GM13976 (cell line): ENCODE measurements around the gene RYR3.
"Not testable (repeated sequence)": the region's sequence is repeated elsewhere in the genome, so short reads cannot be mapped to it uniquely, and the experiment has no call there.

Source experiments
- DNase-seq: peaks from one replicate; pipeline ENCODE4 v3.0.0; 2012; ENCODE audit warnings: low spot score
- in situ Hi-C: fragments of 300-500 bp; cut with MboI; formaldehyde crosslinking; loops from one replicate; pipeline ENCODE4 v1.12.0; 2022; ENCODE audit warnings: low sequenced_read_pairs, mixed read lengths, inconsistent platforms; ENCODE audit not compliant: unreplicated experiment
- TF ChIP-seq, protein P1 (sequence below): IDR thresholded peaks from 2 replicates; pipeline ENCODE4 v1.5.1; 2012; ENCODE audit warnings: borderline replicate concordance, mild to moderate bottlenecking; ENCODE audit not compliant: insufficient read depth; ENCODE audit errors: extremely low read depth, missing control alignments, control extremely low read depth

RYR3 gene

DNA sequence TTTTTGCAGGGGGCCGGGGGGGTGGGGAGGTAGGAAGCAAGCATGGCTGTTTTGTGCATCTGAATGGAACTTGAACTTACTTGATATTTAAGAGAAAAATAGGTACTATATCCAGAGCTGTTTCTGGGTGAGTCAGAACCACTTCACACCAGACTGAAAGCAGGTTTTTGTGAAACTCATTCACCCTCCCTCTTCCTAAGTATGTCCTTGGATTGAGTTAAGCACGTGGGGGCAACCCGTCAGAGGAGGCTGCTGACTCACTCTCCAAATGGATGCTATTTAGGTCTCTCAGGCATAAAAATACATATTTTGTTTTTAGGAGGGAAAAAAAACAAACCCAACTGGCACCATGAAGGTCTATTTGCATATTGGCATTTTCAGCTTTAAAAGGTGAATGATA is 270.3 kb downstream of the RYR3 start:
- TF ChIP-seq, protein P1, sequence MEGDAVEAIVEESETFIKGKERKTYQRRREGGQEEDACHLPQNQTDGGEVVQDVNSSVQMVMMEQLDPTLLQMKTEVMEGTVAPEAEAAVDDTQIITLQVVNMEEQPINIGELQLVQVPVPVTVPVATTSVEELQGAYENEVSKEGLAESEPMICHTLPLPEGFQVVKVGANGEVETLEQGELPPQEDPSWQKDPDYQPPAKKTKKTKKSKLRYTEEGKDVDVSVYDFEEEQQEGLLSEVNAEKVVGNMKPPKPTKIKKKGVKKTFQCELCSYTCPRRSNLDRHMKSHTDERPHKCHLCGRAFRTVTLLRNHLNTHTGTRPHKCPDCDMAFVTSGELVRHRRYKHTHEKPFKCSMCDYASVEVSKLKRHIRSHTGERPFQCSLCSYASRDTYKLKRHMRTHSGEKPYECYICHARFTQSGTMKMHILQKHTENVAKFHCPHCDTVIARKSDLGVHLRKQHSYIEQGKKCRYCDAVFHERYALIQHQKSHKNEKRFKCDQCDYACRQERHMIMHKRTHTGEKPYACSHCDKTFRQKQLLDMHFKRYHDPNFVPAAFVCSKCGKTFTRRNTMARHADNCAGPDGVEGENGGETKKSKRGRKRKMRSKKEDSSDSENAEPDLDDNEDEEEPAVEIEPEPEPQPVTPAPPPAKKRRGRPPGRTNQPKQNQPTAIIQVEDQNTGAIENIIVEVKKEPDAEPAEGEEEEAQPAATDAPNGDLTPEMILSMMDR = no peak
- in situ Hi-C loops = no loop called here
- DNase-seq = no peak

DNA sequence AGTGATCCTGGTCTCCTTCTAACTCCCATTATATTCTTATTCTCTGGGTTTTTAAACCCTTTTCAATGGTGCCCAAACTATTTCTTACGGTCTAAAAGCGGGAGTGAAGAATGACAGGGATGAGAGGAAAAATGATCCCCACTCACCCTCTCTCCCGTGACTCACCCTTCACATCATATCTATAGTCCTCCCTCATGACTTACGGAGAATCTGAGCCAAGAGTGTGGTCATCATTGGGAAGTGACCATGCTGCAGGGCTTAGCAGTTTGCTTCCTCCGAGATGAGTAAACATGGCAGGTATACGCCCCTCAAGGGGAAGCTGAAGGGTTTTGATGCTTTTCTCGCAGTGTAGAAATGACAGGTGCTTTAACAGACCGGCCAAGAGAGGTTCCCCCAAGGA is 274.0 kb downstream of the RYR3 start:
- in situ Hi-C loops = no loop called here
- no peak for DNase-seq
- TF ChIP-seq, protein P1 = no peak

DNA sequence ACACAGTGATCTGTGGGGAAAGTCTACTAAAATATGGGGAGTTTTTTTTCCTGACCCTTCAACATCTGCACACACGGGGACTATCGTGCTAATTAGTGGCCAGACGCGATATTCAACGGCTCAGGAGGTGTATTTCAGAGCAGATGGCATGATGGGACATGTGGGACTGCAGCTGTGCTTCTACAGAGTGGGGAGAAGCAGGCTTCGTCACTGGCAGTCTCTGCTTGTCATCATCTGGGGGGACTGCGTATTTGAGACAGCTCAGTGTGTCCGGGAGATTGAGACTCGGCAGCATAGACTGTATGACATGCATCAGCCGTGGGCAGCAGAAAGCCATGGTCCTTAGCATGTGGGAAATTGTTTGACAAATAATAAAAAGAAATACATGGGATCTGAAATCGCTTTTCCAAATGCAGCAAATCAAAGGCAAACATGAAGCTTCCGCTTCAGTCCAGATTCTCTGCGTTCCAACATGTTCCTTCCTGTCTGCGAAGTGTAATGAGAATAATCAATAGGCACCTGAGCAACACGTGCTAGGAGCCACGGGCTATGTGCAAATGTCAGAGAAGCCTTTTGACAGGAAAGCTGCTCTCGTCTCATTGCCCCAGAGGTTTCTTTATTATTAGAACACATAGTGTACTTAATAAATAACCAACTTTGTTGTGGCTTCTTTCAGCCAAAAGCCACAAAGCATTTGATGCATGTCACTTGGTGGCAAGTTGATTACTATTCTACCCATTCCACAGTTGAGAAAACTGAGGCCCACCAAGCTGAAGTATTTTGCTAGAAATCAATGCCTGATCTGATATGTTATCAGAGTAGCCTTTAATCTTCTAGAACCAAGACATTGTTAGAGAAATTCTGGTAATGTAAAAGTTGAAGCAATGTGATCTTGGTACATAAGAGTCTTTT is 276.3 kb downstream of the RYR3 start:
- DNase-seq = no peak
- in situ Hi-C loops = no loop called here

DNA sequence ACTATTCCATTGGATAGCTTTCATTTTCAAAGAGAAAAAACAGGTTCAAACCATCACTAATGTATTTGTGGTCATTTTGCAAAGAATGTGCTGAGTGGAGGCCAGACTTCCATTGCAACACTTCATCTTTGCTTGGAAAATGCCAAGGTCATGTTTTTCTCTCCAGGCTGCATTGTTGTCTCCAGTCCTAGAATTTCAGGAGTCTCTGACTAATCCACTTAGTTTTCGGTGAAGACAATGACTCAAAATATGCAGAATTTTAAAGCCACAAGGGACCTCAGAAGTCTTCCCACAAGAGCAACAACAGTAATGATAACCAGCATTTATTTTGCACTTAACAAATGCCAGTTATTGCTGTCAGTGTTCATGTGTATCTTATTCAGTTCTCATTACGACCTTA is 277.0 kb downstream of the RYR3 start:
- TF ChIP-seq, protein P1 = no peak
- in situ Hi-C loops = no loop called here
- DNase-seq = no peak

More for the DNA sequence above, 276.3 kb downstream of the RYR3 start:
- TF ChIP-seq, protein P1 = no peak

DNA sequence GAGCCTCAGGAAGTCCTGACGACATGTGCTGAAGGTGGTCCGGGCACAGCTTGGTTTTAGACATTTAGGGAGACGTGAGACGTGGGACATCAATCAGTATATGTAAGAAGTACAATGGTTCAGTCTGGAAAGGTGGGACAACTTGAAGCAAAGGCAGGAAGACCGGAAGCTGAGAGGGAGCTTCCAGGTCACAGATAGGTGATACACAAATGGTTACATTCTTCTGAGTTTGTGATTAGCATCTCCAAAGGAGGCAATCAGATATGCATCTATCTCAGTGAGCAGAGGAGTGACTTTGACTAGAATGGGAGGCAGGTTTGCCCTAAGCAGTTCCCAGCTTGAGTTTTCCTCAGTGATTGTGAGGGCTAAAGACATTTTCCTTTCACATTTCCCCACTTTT is 282.1 kb downstream of the RYR3 start:
- no peak for DNase-seq
- TF ChIP-seq, protein P1 = no peak
- in situ Hi-C loops = no loop called here

DNA sequence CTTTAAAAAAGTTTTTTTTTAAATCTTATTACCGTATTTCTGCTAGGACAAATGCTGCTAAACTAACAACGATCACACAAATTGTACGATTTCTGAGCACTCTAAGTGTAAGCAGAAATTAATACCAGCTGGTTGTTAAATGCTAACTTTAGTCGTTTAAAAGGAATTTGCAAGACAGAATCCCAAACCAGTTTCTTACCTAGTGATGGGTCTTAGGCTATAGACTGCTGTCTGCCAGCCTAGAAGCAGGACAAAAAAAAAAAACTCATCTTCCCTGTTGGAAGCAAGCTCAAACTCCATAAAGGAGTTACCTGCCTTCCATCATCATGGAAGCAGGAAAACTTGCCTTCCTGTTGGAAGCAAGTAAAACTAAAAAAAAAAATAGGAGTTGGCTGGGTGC is 287.6 kb downstream of the RYR3 start:
- in situ Hi-C loops, DNase-seq: not testable (repeated sequence)

DNA sequence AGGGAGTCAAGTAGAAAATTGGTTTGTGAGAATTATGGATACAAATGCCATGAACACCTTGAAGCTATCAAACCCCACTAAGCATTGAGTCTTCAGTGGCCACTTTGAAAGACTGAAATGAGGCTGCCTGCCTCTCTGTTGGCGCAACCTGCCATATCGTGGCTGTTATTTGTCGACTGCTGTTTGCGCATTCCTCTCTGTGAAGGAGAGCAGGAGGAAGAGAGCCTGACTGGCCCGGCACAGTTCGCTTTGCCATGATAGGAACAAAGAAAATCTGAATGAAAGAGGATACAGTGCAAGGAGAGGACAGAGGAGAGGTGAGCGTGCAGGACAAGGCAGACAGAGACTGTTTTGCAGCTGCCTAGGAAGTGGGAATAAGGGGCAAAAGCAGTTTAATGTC is 289.4 kb downstream of the RYR3 start:
- in situ Hi-C loops = no loop called here
- no peak for DNase-seq
- TF ChIP-seq, protein P1 = no peak
